NCI-H2029 treated with DMSO at 0.1 percent for 48 hours (cell line): Measurements from ENCODE around the gene ZNF699.
"Not testable (repeated sequence)": the region's sequence is repeated elsewhere in the genome, so short reads cannot be mapped to it uniquely, and the experiment has no call there.

ENCODE experiments used
- DNase-seq: peaks from one replicate; lab custom pipeline; 2025; lab: John Stamatoyannopoulos, UW

ZNF699 gene

GRCh38 chr19:9309139-9309973 is at the start of gene ZNF699:
Gene ZNF699 (minus strand): TSS chr19:9309838. CDS start chr19:9305119, 4,719 bp downstream.
- DNase-seq, result peak; percentile 97

- no peak for DNase-seq
Measured at GRCh38 chr19:9354651-9355050, 45.0 kb upstream of the ZNF699 start.

DNA sequence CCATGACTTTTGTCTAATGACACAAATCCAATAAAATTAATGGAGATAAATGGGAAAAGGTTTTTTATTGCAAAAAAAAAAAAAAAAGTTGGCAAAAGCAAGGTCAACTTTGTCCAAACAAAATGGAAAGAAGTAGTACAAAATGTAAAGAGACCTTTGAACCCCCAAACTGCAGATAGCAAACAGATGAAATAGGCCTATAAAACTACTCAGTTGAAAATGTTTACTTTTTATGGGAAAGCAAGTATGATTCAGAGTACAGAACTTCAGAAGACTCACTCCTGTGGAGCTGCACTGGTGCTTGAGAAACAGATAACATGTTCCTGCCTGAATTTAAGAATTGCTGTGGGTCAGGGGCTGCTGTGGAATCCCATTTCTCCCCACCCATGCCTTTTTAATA is 43.4 kb upstream of the ZNF699 start:
- DNase-seq, result no peak

DNA sequence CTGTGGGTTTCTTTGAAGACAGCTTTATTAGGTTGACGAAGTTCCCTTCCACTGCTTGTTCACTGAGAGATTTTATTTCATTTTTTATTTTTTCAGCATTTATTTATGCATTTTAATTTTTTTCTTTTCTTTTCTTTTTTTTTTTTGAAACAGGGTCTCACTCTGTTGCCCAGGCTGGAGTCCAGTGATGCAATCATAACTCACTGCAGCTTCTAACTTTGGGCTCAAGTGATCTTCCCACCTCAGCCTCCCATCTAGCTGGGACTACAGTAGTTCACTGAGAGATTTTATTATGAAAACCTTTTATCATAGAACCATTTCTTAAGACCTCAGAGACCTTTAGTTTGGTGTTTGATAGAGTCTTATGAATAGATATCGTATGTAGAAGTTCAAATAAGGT is 42.9 kb upstream of the ZNF699 start:
- DNase-seq, result no peak

DNA sequence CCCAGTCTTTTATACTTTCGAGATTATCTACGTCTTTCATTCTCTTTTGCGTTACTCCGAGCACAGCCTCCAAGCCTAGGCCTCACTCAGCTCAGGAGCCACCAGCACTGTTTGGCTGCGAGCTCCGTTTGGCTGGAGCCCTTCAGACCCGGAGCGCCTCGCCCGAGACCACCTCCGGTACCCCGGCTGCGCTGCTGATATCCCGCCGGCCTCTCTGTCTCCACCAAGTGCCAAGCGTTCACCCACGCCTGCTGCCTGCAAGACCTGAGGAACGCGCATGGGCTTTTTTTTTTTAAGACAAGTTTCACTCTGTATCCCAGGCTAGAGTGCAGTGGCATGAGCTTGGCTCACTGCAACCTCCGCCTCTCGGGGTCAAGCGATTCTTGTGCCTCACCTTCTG is 39.0 kb upstream of the ZNF699 start:
- no peak for DNase-seq

DNA sequence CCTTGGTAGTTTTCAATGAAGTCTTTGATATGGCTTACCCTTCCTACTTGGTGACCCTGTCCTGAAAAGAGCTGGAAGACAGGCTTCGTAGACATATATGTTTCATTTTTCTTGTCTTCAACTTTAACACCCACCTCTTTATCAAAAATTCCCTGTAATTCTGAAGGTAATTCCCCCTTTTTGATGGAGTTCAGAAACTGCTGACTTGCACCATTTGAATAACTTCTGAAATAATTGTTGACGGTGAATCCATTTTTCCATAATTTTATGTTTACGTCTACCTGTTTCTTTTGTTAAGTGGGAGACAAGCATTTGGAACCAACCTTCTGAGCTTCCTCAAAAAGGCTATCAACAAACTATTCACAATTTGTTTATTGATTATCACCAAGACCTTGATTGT is 38.6 kb upstream of the ZNF699 start:
- DNase-seq, result no peak

DNA sequence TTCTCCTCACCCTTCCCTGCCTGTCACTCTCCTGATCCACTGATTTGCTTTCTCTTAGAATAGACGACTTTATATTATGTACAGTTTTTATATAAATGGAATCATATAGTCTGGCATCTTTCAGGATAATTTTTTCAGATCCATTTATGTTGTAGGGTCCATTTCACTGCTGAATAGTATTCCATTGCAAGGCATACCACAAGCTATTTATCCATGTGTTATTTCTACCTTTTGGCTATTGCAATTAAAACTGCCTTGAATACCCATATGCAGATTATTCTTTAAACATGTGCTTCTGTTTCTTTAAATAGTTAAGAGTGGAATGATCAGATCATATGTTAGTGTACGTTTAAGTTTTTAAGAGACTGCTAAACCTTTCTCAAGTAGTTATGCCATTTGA is 35.4 kb upstream of the ZNF699 start:
- DNase-seq, result no peak

GRCh38 chr19:9342610-9343304 is 33.1 kb upstream of the ZNF699 start:
- no peak for DNase-seq

DNA sequence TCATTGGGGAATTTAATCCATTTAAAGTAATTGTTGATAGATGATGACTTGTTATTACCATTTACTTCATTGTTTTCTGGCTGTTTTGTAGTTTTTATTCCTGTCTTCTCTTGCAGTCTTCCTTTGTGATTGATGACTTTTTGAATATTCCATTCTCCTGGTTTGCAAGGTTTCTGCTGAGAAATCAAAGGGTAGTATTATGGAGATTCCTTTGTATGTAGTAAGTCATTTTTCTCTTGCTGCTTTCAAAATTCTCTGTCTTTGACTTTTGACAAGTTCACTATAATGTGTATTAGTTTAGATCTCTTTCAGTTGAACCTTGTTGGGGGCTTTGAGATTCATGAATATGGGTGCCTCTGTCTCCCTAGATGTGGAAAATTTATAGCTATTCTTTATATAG is 20.4 kb upstream of the ZNF699 start:
- DNase-seq, result no peak

- DNase-seq, result no peak
Measured at GRCh38 chr19:9324584-9324962, 14.9 kb upstream of the ZNF699 start.

DNA sequence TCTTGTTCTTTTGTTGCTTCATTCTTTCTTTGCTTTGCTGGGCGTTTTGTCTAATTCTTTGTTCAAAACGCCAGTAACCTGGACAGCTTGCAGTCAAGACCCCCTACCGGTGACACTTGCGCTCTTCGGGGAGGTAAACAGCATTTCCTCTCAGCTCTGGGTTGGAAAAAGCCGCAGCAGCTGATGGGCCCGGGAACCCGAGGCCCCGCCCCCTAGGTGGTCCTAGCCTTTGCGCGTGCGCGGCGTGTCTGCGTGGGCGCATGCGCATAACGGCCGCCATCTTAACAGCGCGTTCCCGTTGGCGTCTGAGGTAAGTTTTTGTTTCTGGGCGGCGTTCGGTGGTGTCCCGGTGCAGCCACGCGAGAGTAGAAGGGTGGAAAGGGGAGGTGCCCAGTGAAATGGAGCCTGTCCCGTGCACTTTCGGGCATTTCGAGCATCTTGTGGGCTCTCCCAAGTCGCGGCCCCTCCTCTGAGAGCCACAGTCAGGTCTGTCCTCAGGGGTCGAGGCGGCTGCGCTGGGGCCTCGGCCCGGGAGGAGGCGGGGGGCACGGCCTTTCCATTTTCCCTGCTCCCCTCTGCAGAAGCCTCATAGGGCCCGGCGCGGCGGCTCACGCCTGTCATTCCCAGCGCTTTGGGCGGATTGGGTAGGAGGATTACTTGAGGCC is 14.4 kb upstream of the ZNF699 start, which contains the start of gene ZNF559:
ZNF559 (plus strand) TSS at position 261 of the 665 bp plus-strand sequence. CDS start 14,371 bp downstream, outside the sequence.
- DNase-seq, result peak; percentile 85

GRCh38 chr19:9323557-9323918 is 13.9 kb upstream of the ZNF699 start:
- DNase-seq, result peak; percentile 80

- DNase-seq, result not testable (repeated sequence)
Measured at GRCh38 chr19:9322201-9322600, 12.6 kb upstream of the ZNF699 start.

GRCh38 chr19:9321756-9322155 is 12.1 kb upstream of the ZNF699 start:
- not testable (repeated sequence) for DNase-seq

DNA sequence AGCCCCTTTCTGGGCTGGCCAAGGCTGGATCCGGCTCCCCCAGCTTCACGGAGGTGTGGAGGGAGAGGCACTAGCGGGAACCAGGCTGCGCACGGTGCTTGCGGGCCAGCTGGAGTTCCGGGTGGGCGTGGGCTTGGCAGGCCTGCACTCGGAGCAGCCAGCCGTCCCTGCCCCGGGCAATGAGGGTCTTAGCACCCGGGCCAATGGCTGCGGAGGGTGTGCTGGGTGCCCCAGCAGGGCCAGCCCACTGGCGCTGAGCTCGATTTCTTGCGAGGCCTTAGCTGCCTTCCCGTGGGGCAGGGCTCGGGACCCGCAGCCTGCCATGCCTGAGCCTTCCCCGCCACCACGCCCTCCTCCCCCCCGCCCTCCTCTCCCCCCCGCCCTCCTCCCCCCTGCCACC is 11.7 kb upstream of the ZNF699 start:
- DNase-seq, result no peak

- no peak for DNase-seq
Measured at GRCh38 chr19:9313756-9314155, 4.1 kb upstream of the ZNF699 start.

GRCh38 chr19:9309974-9310446 is 372 bp upstream of the ZNF699 start:
- peak; percentile 97 for DNase-seq

DNA sequence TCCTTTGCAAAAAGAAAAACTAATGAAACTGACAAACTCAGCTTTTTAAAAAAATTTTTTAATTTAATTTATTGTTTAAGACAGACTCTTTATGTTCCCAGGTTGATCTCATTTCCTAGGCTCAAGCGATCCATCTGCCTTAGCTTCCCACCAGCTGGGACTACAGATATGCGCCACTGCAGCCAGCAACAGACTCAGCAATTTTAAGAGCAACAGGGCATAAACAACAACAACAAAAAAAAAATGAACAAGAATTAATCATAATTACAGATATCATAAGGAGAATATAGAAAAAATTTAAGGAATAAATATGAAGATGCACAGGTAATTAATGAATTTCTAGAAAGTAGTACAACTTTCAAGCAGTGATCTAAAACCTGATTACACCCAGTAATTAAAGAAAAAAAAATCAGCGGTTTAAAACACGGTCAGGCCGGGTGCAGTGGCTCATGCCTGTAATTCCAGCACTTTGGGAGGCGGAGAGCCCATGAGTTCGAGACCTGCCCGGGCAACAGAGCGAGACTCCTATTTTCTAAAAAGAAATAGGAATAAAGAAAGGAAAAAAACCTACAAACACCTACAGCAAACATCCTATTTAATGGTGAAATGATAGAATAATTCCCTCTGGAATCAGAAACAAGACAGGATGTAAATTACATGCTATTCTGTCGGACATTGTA is 1.4 kb downstream of the ZNF699 start:
- DNase-seq, result no peak

GRCh38 chr19:9306443-9306842 is 3.2 kb downstream of the ZNF699 start:
- DNase-seq, result no peak

GRCh38 chr19:9296336-9296735 is 13.3 kb downstream of the ZNF699 start:
- no peak for DNase-seq

DNA sequence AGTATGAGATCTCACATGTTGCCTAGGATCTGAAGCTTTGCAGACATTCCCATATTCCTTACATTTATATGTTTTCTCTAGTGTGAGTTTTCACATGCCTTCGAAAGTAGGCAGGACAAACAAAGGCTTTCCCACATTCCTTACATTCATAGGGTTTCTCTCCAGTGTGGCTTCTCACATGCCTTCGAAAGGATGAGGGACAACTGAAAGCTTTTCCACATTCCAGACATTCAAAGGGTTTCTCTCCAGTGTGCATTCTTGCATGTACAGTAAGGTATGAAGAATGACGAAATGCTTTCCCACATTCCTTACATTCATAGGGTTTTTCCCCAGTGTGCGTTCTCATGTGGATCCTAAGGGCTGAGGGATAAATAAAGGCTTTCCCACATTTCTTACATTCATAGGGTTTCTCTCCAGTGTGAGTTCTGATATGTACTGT is 14.2 kb downstream of the ZNF699 start:
- DNase-seq, result no peak
